DOHH2 (cell line): Measurements from ENCODE around the gene RPTOR.

Experiments used
- CTCF ChIP-seq: fragments of 200-600 bp; sonication (generic); IDR thresholded peaks from one replicate; pipeline ENCODE4 v1.5.1; 2014; ENCODE audit warnings: antibody characterized with exemption, mild to moderate bottlenecking, low read depth, low read length; ENCODE audit not compliant: poor library complexity, severe bottlenecking
- EZH2phosphoT487 ChIP-seq: fragments of 200-600 bp; sonication (generic); IDR thresholded peaks from 2 replicates; pipeline ENCODE4 v1.6.1; 2017; ENCODE audit warnings: borderline replicate concordance, mild to moderate bottlenecking, antibody characterized with exemption, low read length, moderate library complexity, mixed read lengths

- TF ChIP-seq CTCF (no peak), EZH2phosphoT487 (no peak)
Observed at GRCh38 chr17:80759377-80759673, 214.7 kb downstream of the RPTOR start.
